ENCODE results near the gene ZNF846.
"Not testable (repeated sequence)": the region's sequence is repeated elsewhere in the genome, so short reads cannot be mapped to it uniquely, and the experiment has no call there.

The ZNF846 gene

GRCh38 chr19:9768175-9769112 lies at the start of gene ZNF846:
TSS of gene ZNF846 (minus strand) at chr19:9768738. CDS start at chr19:9764950, 3,788 bp downstream.
- DNase-seq, result peak; percentile 89

DNA sequence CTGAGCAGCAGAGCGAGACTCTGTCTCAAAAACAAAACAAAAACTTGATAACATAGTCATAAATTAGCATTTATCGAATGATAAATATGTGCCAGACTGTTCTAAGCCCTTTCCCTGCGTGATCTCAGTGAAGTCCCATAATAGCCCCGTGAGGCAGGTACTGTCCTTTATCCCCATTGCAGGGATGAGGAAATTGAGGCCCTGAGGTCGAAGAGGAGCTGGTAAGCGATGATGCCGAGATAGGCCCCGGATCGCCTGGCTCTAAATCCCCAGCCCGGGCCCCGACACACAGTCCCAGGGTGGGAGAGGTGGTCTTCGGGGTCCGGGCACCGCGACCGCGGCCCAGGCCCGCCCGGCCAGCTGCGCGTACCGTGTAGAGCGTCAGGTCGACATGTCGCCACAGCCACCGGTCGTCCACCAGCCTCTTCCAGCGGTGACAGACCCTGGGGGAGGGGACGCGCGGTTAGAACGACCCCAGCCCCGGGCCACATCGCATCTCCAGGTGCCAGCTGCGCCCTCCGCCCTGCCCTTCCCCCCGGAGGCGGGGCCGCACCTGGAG lies 49.7 kb upstream of the ZNF846 start:
- DNase-seq, result no peak

- no peak for DNase-seq
Observed at GRCh38 chr19:9811139-9811538, 42.6 kb upstream of the ZNF846 start.

DNA sequence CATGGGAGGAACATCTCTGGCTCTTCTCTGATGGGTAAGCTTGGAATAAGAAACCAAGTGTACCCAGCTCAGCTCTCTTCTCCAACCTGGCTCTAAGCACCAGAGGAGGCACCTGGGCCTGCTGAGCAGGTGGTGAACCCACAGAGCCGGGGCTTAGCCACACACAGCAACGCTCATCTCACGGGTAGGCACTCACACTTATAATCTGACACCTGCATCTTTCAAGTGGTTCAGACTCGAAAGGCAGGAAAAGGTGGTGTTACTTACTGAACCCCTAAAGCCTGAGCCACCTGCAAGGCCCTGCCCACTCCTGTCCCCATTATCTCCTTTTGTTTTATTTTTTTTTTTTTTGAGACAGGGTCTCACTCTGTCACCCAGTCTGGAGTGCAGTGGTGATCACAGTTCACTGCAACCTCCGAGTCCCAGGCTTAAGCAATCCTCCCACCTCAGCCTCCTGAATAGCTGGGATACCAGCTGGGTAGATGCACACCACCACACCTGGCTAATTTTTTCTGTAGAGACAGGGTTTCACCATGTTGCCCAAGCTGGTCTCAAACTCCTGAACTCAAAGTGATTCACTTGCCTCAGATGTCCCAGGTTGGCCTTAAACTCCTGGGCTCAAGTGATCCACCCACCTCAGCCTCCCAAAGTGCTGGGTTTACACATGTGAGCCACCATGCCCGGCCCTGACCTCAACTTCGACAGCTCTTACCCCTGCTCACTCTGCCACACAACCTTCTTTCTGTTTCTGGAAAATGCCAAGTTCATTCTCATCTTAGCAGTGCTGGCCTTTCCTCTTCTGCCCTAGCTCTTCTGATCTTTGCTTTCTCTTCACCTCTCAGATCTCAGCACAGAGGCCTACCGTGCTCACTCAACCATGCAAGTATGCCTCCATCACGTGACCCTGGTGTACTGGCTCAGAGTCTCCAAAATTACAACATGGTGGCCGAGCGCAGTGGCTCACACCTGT lies 40.6 kb upstream of the ZNF846 start:
- DNase-seq, result peak; percentile 51

GRCh38 chr19:9806803-9807202 lies 38.3 kb upstream of the ZNF846 start:
- DNase-seq, result no peak

- no peak for DNase-seq
Observed at GRCh38 chr19:9801976-9802375, 33.4 kb upstream of the ZNF846 start.

GRCh38 chr19:9799162-9799561 lies 30.6 kb upstream of the ZNF846 start:
- no peak for DNase-seq

DNA sequence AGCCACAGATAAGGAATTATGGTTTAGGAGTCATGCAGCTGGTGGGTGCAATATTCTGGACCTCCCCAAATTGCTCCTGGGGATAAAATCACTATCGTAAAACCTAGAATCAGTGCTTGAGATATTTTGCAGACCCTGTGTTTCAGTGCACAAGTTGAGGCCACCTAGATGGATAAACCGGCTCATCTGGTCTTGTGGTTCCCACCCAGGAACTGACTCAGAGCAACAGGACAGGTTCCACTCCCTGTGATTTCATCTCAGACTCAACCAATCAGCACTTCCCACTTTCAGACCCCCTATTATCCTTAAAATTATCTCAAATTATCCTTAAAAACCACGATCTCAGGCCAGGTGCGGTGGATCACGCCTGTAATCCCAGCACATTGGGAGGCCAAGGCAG lies 29.3 kb upstream of the ZNF846 start:
- DNase-seq, result no peak

DNA sequence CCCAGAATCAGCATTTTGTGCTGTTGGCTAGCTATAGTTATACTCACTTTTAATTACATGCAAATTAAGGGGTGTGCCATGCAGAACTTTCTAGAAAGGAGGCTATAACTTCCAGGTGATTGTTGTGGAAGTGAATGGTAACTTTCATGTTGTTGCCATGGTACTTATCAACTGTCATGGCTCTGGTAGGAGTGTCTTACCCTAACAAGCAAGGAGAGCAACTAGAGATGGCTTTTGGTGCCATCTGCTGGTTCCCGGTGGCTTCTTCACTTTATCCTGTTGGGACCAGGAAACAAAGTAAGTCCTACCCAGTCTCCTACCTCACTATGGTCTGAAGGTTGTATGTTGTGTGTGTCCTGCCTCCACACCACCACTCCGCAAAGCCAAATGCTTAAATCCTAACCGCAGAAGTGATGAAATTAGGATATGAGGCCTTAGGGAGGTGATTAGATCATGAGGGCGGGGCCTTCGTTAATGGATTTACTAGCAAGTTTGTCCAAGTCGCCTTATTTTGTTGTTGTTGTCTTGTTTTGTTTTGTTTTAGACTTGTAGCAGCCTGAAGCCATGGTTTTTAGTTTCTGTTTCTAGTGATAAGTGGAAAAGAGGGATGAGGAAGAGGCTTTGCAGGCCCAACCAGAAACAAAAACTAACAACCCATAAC lies 27.7 kb upstream of the ZNF846 start:
- peak; percentile 82 for DNase-seq

GRCh38 chr19:9793071-9793591 lies 24.6 kb upstream of the ZNF846 start:
- peak; percentile 66 for DNase-seq

GRCh38 chr19:9792206-9793070 lies 23.9 kb upstream of the ZNF846 start:
- peak; percentile 94 for DNase-seq

GRCh38 chr19:9791552-9792205 lies 23.1 kb upstream of the ZNF846 start:
- peak; percentile 95 for DNase-seq

GRCh38 chr19:9791073-9791367 lies 22.5 kb upstream of the ZNF846 start:
- DNase-seq, result not testable (repeated sequence)

DNA sequence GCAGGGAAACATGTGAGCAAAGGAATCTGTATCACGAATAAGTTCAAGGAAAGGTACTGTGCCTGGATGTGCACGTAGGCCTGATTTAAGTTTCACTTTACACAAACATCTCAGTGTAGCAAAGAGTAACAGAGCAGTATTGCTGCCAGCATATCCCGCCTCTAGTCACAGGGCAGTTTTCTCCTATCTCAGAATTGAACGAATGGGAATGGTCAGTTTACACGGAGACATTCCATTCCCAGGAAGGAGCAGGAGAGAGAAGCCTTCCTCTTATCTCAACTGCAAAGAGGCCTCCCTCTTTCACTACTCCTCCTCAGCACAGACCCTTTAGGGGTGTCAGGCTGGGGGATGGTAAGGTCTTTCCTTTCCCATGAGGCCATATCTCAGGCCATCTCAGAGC lies 21.0 kb upstream of the ZNF846 start:
- DNase-seq, result not testable (repeated sequence)

DNA sequence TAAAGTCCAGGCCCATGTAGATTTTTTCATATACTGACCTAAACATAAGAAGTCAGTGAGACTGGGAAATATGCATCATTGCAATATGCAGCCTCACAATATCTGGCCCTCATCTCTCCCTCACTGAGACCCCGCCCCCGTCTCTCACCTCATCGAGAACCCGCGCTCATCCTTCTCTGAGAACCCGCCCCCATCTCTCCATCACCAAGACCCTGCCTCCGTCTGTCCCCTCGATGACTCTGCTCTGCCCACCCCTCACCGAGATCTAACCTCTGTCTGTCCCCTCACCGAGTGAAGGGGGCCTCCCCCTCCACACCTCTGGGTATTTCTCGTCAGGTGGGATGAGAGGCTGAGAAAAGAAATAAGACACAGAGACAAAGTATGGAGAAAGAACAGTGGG lies 20.5 kb upstream of the ZNF846 start:
- no peak for DNase-seq

GRCh38 chr19:9788604-9789003 lies 20.1 kb upstream of the ZNF846 start:
- not testable (repeated sequence) for DNase-seq

- DNase-seq, result no peak
Observed at GRCh38 chr19:9786819-9787218, 18.3 kb upstream of the ZNF846 start.

- no peak for DNase-seq
Observed at GRCh38 chr19:9786342-9786741, 17.8 kb upstream of the ZNF846 start.

- DNase-seq, result peak; percentile 98
Observed at GRCh38 chr19:9785367-9786331, 17.1 kb upstream of the ZNF846 start.

- DNase-seq, result not testable (repeated sequence)
Observed at GRCh38 chr19:9784163-9784496, 15.6 kb upstream of the ZNF846 start.

Data from activated gamma-delta T cell treated with Interleukin-2 at 50 U/mL for 16 hours (primary cell).